Stimulated activated naive B cell treated with anti-CD40 and anti-IgM and Interleukin-4, amounts not matched to agents 10 μg/mL and 1 μg/mL and 100 μg/mL, for 72 hours (primary cell): Measurements from ENCODE around the gene FCGR2B.
"Not testable (repeated sequence)": the region's sequence is repeated elsewhere in the genome, so short reads cannot be mapped to it uniquely, and the experiment has no call there.

Experiments
- ATAC-seq, 2 donors: fragments of 150-1000 bp; cut with Tn5 transposase; replicated peaks; 2 replicates each; pipeline ENCODE4 v1.10.0; 2021; ENCODE audit warnings: moderate library complexity in 1 of 2
- DNase-seq: peaks from one replicate; pipeline ENCODE4 v3.0.0; 2021
- H3K27ac Mint-ChIP-seq: one replicate; pipeline ENCODE4 v1.8.0; 2022; ENCODE audit warnings: mild to moderate bottlenecking, mixed read lengths
- H3K27me3 Mint-ChIP-seq, 2 donors: one replicate each; pipeline ENCODE4 v1.8.0; 2022; ENCODE audit warnings: mixed read lengths in 2 of 2
- H3K36me3 Mint-ChIP-seq, 2 donors: one replicate each; pipeline ENCODE4 v1.8.0; 2022; ENCODE audit warnings: mixed read lengths in 2 of 2, mild to moderate bottlenecking in 1 of 2
- H3K4me1 Mint-ChIP-seq, 2 donors: one replicate each; pipeline ENCODE4 v1.8.0; 2022; ENCODE audit warnings: mixed read lengths in 2 of 2, mild to moderate bottlenecking in 1 of 2
- H3K4me3 Mint-ChIP-seq, 2 donors: one replicate each; pipeline ENCODE4 v1.8.0; 2022; ENCODE audit warnings: mild to moderate bottlenecking in 2 of 2, mixed read lengths in 2 of 2, moderate library complexity in 1 of 2
- H3K9me3 Mint-ChIP-seq, 2 donors: one replicate each; pipeline ENCODE4 v1.8.0; 2022; ENCODE audit warnings: mixed read lengths in 2 of 2, mild to moderate bottlenecking in 1 of 2

The FCGR2B gene

DNA sequence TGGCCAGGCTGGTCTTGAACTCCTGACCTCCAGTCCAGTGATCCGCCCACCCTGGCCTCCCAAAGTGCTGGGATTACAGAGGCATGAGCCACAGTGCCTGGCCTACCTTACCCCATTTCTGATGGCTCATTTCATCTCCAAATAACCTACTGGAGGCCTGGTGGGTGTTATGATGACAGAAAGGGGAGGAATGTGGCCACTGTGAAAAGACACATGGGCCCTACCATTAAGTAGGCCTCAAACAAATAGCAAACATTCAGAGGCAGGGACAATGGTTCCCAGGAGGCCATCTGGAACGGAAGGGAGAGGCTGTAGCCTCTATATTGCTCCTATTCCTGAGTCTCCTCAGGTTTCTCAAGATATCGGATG, 43.2 kb downstream of the FCGR2B start:
- H3K4me3 Mint-ChIP-seq, result peak overlapping the region; percentile 8 to 57
- DNase-seq, result peak; percentile 3
- no peaks in the 10 kb centered on the region for H3K27me3 Mint-ChIP-seq
- peaks cover 21 to 26% of the 10 kb centered on the region in 2 donors for H3K4me1 Mint-ChIP-seq
- H3K27ac Mint-ChIP-seq, result no peak overlapping the region
- ATAC-seq, result peak; percentile 8 to 15
- no peaks in the 10 kb centered on the region for H3K9me3 Mint-ChIP-seq
- H3K36me3 Mint-ChIP-seq, result peaks cover 12 to 13% of the 10 kb centered on the region in 2 donors

DNA sequence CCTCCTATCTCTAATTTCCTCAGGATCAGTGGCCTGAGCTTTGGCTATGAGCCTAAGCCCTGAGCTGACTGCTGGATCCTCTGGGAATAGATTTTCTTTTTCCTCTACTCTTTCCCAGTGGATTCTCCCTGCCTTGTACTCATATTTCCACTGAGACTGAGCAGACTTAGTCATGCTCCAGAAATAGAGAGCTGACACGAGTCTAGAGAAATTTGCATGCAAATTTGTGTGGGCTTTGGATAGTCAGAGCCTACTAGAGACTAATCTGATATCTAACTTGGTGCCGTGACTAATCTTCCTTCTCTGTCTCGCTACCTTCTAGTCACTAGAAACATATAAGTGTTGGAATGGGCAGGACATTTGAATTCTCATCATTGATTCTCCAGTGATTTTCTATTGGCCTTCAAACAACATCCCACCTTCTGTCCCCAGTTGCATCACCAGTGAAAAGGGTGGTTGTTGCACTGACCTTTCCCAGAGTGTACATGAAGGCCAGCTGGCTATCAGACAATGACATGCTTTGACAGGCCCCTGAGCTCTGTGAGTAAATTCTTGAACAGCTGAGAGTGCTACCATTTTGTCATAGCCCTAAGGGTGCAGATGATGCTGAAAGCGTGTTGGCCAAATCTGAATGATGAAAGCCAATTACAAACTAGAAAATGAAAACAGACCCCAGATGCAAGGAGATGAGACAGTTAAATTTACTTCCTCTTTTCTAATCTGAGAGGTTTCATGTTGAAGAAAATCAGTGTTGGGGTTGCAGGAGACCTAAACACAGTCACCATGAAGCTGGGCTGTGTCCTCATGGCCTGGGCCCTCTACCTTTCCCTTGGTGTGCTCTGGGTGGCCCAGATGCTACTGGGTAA, 43.8 kb downstream of the FCGR2B start, which contains the start of gene FCRLA:
Gene FCRLA, plus strand, starts transcription at position 748 of the 866 bp plus-strand sequence. Its CDS starts 36 bp downstream, at position 784.
- ATAC-seq (peak; percentile 64 to 69), DNase-seq (peak; percentile 47)
- Mint-ChIP-seq H3K27ac (no peak within 1 kb of the TSS), H3K36me3 (peaks cover 15 to 16% of the 10 kb centered on the region in 2 donors), H3K4me1 (peaks cover 22 to 31% of the 10 kb centered on the region in 2 donors), H3K9me3 (no peaks in the 10 kb centered on the region), H3K4me3 (peak within 1 kb of the TSS; percentile 8 to 57), H3K27me3 (no peaks in the 10 kb centered on the region)

DNA sequence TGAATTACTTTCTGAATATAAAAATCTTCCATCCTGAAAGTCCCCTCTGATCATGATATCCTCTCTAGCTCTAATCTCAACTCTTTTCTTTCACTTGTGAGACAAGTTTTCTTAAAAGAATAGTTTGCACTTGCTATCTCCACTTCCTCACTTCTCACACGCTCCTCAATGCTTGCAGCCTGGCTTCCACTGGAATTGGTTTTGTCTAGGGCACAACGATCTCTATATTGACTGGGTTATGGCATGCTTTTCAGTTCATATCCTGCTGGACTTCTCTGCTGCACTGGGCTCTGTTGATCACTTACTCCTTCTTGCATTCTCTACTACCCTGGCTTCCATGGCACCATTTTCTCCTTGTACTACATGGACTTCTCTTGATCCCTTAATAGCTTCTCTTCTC, 44.6 kb downstream of the FCGR2B start:
- Mint-ChIP-seq H3K4me3 (no peak overlapping the region), H3K27ac (no peak overlapping the region), H3K36me3 (peaks cover 22 to 24% of the 10 kb centered on the region in 2 donors), H3K27me3 (no peaks in the 10 kb centered on the region), H3K4me1 (peaks cover 29 to 39% of the 10 kb centered on the region in 2 donors), H3K9me3 (no peaks in the 10 kb centered on the region)
- DNase-seq (no peak), ATAC-seq (no peak)

DNA sequence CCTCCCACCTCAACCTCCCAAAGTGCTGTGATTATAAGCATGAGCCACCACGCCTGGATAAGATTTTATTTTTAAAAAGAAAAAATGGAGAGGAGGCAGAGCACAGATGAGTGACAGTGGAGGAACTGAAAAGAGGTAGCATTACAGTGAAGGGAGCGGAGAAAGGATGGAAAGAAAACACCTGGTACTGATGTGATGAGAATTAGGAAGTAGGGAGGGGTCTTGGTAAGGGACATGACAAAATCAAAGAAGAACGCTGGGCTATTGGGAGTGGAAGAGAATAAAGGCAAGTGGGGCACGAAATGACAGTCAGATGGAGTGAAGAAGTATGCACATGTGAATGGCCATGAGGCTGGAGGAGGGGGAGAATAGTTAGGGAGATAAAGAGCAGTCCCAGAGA, 46.4 kb downstream of the FCGR2B start:
- ATAC-seq (no peak), DNase-seq (no peak)
- H3K4me3 Mint-ChIP-seq, result peak overlapping the region; percentile 44 to 59
- no peaks in the 10 kb centered on the region for H3K27me3 Mint-ChIP-seq
- H3K27ac Mint-ChIP-seq, result peak overlapping the region; percentile 38
- peaks cover 29 to 35% of the 10 kb centered on the region in 2 donors for H3K4me1 Mint-ChIP-seq
- H3K9me3 Mint-ChIP-seq, result no peaks in the 10 kb centered on the region
- peaks cover 28 to 30% of the 10 kb centered on the region in 2 donors for H3K36me3 Mint-ChIP-seq

DNA sequence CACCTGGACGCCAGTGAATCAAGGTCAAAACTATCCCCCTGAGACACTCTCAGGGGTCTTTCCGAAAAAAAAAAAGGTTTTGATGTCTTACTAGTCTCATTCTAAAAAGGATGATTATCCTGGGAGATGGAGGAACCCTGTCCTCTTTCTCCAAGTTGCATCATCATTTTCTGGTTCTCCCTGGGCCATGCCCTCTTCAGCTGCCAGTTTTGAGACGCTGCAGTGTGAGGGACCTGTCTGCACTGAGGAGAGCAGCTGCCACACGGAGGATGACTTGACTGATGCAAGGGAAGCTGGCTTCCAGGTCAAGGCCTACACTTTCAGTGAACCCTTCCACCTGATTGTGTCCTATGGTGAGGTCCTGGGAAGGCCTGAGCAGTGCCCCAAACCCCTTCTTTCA, 47.6 kb downstream of the FCGR2B start:
- no peak overlapping the region for H3K4me3 Mint-ChIP-seq
- no peaks in the 10 kb centered on the region for H3K27me3 Mint-ChIP-seq
- no peaks in the 10 kb centered on the region for H3K9me3 Mint-ChIP-seq
- peaks cover 28 to 35% of the 10 kb centered on the region in 2 donors for H3K36me3 Mint-ChIP-seq
- ATAC-seq (no peak), DNase-seq (no peak)
- no peak overlapping the region for H3K27ac Mint-ChIP-seq
- peaks cover 30 to 35% of the 10 kb centered on the region in 2 donors for H3K4me1 Mint-ChIP-seq

DNA sequence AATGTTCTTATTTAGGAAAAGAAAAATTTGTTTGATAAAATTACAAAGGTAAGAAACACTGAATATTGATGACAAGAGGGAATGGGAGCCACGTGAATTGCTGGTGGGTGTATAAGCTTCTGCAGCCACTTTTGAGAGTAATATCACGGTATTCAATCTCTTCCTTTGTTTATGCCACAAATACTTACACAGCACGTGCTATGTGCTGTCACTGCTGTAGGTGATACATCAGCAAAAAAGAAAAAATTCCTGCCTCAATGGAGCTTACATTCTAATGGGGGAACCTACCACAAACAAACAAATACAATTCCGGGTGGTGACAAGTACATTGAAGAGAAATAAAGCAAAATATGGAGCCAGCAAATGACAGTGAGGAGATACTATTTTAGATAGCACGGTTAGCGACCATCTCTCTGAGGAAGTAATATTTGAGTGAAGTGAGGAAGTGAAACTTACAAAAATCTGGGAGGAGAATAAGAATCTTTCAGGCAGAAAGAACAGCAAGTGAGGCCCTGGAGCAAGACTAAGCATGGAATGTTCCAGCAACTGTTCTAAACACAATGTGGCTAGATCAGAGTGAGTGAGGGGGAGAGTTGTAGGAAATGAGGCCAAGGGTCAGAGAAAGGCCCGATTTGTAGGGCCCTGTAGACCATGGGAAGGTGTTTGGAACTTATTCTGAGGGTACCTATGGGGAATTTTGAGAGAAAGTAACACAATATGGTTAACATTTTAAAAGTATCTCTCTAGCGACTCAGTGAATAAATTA, 55.8 kb downstream of the FCGR2B start:
- Mint-ChIP-seq H3K4me3 (peak overlapping the region; percentile 2 to 8), H3K4me1 (peaks cover 39 to 67% of the 10 kb centered on the region in 2 donors)
- ATAC-seq, result peak; percentile 83 to 85

DNA sequence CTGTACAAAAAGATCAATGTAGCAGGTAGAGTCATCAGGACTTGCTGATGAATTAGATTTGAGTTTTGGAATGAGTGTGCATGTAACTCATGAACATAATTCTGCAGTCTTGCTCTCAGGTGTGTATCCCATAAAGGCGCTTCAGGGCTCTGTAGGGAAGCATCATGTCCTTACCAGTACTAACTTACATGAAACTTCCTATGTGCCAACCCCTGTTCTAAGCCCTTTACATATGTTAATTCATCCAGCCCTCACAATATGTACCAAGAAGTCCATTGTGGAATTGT, 56.3 kb downstream of the FCGR2B start:
- H3K27me3 Mint-ChIP-seq, result no peaks in the 10 kb centered on the region
- H3K4me1 Mint-ChIP-seq, result peaks cover 39 to 68% of the 10 kb centered on the region in 2 donors
- DNase-seq (no peak), ATAC-seq (peak; percentile 61 to 73)
- H3K27ac Mint-ChIP-seq, result peak overlapping the region; percentile 20
- peaks cover 0 to 7% of the 10 kb centered on the region in 2 donors for H3K36me3 Mint-ChIP-seq
- H3K9me3 Mint-ChIP-seq, result no peaks in the 10 kb centered on the region
- H3K4me3 Mint-ChIP-seq, result peak overlapping the region in 1 of 2 donors; percentile 8

More for the DNA sequence above, 55.8 kb downstream of the FCGR2B start:
- Mint-ChIP-seq H3K9me3 (no peaks in the 10 kb centered on the region), H3K27me3 (no peaks in the 10 kb centered on the region), H3K27ac (peak overlapping the region; percentile 20), H3K36me3 (peaks cover 0 to 7% of the 10 kb centered on the region in 2 donors)
- peak; percentile 15 for DNase-seq

DNA sequence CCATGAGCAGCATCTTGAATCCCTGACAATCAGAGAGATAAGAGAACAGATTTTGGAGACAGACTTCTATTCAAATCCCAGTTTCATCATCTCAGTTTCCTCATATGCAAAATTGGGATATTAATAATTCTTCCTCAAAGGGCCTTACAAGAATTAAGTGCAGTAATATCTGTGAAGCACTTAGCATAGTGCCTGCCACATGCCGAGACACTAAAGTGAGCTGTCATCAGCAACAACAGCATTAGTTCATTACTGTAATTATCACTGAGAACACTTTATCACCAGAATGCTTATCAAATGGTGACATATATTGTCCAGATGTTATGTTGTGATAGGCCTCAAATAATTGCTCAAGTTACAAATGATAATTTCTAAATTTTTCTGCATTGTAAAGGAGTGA, 57.5 kb downstream of the FCGR2B start:
- Mint-ChIP-seq H3K27ac (no peak overlapping the region), H3K9me3 (no peaks in the 10 kb centered on the region), H3K27me3 (no peaks in the 10 kb centered on the region), H3K4me1 (peaks cover 45 to 78% of the 10 kb centered on the region in 2 donors), H3K4me3 (no peak overlapping the region), H3K36me3 (peaks cover 0 to 2% of the 10 kb centered on the region in 2 donors)
- ATAC-seq (no peak), DNase-seq (no peak)

DNA sequence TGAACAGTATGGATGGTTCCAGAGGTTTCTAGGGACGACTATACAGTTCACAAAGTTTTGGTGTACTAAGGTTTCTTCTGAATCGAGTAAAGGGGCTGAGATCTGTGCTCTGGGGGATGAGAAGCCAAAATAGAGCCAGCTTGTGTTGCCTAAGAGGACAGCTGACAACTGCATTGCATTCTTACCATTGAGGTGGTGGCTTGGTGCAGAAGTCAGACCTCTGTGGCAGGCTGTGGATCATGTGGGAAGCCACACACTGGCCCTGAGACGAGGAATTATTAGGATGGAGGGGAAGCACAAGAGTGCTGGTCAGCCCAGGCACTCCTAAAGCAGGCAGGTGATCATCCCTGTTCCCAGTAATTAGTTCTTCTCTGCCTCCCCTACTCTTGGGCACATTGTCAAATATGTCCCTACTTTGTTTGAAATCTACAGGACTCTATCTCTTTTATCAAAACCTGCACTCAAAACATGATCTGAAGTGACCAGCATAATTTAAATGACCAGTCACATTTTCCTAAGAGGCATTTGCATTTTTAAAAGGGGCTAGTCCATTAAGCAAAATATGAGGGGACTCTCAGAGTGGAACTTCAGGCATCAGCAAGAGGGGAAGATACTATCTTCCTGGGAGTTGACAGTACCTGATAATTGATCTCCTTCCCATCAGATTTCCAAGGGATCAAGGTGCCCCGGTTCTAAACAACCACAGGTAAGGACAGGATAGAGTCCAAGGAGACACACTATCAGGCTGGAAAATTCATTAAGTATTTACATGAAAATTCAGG, 58.2 kb downstream of the FCGR2B start, which contains the start of gene FCRLB:
Gene FCRLB, plus strand, starts transcription at position 589 of the 782 bp plus-strand sequence. CDS start 1,129 bp downstream, outside the sequence.
- peaks cover 51 to 85% of the 10 kb centered on the region in 2 donors for H3K4me1 Mint-ChIP-seq
- peaks cover 0 to 2% of the 10 kb centered on the region in 2 donors for H3K36me3 Mint-ChIP-seq
- ATAC-seq (no peak), DNase-seq (no peak)
- H3K27ac Mint-ChIP-seq, result peak within 1 kb of the TSS; percentile 16
- H3K9me3 Mint-ChIP-seq, result no peaks in the 10 kb centered on the region
- no peaks in the 10 kb centered on the region for H3K27me3 Mint-ChIP-seq
- peak within 1 kb of the TSS; percentile 6 to 46 for H3K4me3 Mint-ChIP-seq

DNA sequence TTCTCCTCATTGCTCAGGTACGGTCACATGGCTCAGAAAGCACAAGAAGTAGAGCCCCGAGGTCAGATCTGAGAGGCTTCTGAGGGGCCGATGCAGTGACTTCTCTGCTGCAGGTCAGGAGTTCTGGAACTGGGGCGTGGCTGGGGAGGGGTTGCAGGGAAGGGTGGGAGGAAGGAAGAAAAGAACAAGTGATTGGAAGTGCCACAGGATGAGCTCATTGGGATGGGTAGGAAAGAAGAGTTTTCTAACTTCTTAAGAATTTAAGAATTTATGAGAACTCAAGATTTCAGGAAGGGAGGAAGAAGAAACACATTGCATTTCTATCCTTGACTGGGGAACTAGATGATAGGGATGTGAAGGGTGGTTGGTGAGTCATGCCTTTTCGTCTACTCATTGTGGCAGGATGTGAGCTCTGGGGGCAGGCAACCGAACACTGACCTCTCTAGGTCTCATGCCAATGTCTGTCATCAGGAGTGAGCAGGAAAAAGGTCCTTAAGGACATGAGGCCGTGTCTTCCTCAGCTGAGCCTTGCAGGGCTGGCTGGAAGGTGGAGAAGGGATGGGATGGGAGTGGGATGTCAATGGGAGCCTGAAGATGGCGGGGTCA, 58.9 kb downstream of the FCGR2B start:
- peak overlapping the region; percentile 6 to 46 for H3K4me3 Mint-ChIP-seq
- ATAC-seq, result peak; percentile 33 to 40
- H3K27ac Mint-ChIP-seq, result peak overlapping the region; percentile 16
- peaks cover 52 to 84% of the 10 kb centered on the region in 2 donors for H3K4me1 Mint-ChIP-seq
- H3K36me3 Mint-ChIP-seq, result peaks cover 0 to 2% of the 10 kb centered on the region in 2 donors
- H3K27me3 Mint-ChIP-seq, result no peaks in the 10 kb centered on the region
- DNase-seq, result no peak
- H3K9me3 Mint-ChIP-seq, result no peaks in the 10 kb centered on the region

DNA sequence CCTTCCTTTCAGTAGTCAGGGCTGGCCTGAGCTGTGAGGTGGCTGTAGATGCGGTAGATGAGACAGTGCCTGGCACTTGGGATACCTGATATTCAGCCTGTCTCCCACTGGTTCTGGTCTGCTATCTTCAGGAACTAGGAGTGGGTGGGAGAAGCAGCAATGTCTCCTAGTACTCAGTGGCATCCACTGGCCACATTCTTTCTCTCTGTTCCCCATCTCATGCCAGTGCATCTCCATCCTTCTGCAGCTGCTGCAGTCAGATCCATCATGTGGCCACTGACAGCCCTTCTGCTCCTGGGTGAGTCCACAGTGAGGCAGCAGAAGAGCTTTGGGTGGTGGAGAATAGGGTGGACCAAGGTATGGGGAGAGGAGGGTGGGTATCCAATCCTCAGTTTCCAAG, 59.5 kb downstream of the FCGR2B start:
- H3K36me3 Mint-ChIP-seq, result peaks cover 0 to 2% of the 10 kb centered on the region in 2 donors
- no peaks in the 10 kb centered on the region for H3K27me3 Mint-ChIP-seq
- peaks cover 46 to 80% of the 10 kb centered on the region in 2 donors for H3K4me1 Mint-ChIP-seq
- DNase-seq, result no peak
- H3K4me3 Mint-ChIP-seq, result no peak overlapping the region
- no peak for ATAC-seq
- no peak overlapping the region for H3K27ac Mint-ChIP-seq
- H3K9me3 Mint-ChIP-seq, result no peaks in the 10 kb centered on the region

DNA sequence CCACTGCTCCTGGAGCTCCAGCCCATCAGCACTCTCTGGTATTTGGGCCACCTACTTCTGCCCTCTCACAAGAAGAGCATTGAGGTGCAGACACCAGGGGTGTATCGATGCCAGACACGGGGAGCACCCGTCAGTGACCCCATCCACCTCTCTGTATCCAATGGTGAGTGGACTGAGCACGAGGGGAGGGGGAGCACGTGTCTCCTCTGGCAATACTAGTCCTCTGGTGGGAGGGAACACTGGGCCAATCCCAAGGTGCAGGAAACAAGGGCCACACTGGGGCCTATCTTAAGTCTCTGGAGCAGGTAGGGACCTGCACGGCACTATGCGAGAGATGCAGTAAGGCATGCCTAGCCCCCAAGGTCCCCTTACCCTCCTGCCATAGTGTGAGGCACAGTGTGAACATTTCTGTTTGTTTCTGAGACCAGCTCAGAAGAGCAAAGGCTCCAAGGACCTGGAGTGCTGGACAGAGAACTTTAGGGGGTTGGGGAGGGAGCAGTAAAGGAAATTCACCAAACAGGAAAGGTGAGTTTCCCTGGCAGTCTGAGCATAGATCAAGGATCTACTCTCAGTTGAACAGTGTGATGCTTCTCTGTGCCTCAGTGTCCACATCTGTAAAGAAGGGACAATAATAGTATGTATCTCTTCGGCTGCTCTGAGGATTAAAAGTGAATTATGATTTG, 60.7 kb downstream of the FCGR2B start:
- Mint-ChIP-seq H3K27ac (no peak overlapping the region), H3K27me3 (no peaks in the 10 kb centered on the region), H3K4me1 (peaks cover 48 to 82% of the 10 kb centered on the region in 2 donors), H3K4me3 (no peak overlapping the region), H3K36me3 (peaks cover 0 to 2% of the 10 kb centered on the region in 2 donors), H3K9me3 (no peaks in the 10 kb centered on the region)
- no peak for ATAC-seq
- no peak for DNase-seq

DNA sequence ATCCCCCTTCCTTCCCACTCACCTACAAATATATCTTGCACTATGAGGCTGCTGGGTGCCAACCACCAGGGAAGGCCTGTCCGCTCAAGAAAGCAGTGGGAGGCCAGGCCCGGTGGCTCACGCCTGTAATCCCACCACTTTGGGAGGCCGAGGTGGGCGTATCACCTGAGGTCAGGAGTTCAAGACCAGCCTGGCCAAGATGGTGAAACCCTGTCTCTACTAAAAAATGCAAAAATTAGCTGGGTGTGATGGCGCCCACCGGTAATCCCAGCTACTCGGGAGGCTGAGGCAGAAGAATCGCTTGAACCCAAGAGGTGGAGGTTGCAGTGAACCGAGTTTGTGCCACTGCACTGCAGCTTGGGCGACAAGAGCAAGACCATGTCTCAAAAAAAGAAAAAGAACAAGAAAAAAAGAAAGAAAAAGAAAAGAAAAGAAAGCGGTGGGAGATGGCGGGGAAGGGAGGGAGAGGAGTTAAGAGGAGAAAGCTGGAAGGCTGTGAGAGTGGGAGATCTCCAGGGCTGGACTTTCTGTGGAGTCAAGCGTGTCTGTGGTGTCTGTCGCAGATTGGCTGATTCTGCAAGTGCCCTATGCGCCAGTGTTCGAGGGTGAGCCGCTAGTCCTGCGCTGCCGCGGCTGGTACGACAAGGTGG, 62.4 kb downstream of the FCGR2B start:
- Mint-ChIP-seq H3K4me3 (peak overlapping the region; percentile 87 to 98), H3K4me1 (peaks cover 48 to 82% of the 10 kb centered on the region in 2 donors)
- not testable (repeated sequence) for DNase-seq, H3K36me3 Mint-ChIP-seq, H3K9me3 Mint-ChIP-seq, H3K27ac Mint-ChIP-seq, H3K27me3 Mint-ChIP-seq, ATAC-seq
